Nephron (organoid): Measurements from ENCODE around the gene TMPRSS13.

Experiments used
- H3K27ac Mint-ChIP-seq, 3 experiments: 2 replicates each; pipeline ENCODE4 v1.8.0; 2020; ENCODE audit warnings: mixed read lengths in 3 of 3, mild to moderate bottlenecking in 2 of 3, moderate library complexity in 1 of 3
- H3K27me3 Mint-ChIP-seq: 2 replicates; pipeline ENCODE4 v1.8.0; 2021; ENCODE audit warnings: low read depth, mild to moderate bottlenecking, moderate library complexity, mixed read lengths
- H3K36me3 Mint-ChIP-seq: 2 replicates; pipeline ENCODE4 v1.8.0; 2020; ENCODE audit warnings: low read depth, mixed read lengths
- H3K4me1 Mint-ChIP-seq: 2 replicates; pipeline ENCODE4 v1.8.0; 2020; ENCODE audit warnings: mixed read lengths
- H3K4me3 Mint-ChIP-seq, 3 experiments: 2 replicates each; pipeline ENCODE4 v1.8.0; 2020; ENCODE audit warnings: mild to moderate bottlenecking in 3 of 3, mixed read lengths in 3 of 3, moderate library complexity in 2 of 3
- H3K9me3 Mint-ChIP-seq: 2 replicates; pipeline ENCODE4 v1.8.0; 2020; ENCODE audit warnings: mixed read lengths
- TF ChIP-seq, protein P1 (sequence below), 3 experiments: fragments of 200-600 bp; sonication (generic); IDR thresholded peaks; one replicate each; pipeline ENCODE4 v1.5.0; 2021; ENCODE audit warnings: antibody characterized with exemption in 3 of 3; ENCODE audit not compliant: unreplicated experiment in 3 of 3

TMPRSS13 gene

DNA sequence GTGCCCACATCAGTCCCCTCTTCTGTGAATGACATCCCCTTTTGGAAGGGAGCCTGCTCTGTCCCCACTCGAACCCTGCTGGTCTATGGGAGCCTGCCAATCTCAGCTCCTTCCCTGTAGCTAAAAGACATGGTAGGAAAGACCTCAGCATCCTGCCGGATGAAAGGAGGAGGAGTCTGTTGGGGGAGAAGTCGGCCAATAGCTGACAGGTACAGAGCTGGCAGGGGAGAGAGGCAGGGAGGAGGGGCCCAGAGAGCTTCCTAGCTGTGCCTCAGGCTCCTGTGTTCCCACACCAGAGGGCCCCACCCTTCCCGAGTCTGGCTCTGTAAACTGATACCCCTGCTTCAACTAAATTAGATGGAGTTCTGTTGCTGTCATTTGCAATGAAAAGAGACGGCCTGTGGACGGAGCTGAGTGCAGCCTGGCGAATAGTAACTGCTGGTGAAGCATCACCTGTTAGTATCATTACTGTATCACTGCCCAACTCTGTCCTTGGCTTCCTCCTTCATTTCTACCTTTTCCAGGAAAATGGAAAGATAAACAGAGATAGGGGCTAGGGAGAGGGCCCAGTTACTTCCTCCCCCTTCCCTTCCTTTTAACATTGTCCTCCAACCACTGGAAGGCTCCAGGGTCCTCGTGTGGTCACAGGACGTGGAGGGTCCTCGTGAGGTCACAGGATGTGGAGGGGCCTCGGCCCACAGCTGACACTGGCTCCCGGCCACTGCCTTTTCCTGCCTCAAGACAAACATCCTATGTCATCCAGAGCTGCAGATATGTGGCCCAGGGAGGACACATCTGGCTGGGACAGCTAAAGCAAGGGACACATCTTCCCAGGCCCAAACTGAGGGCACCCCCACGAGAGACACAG, 67.8 kb downstream of the TMPRSS13 start:
- H3K4me1 Mint-ChIP-seq = peaks cover 83% of the 10 kb centered on the region
- peak overlapping the region; percentile 21 to 51 (median 26) for H3K4me3 Mint-ChIP-seq
- H3K9me3 Mint-ChIP-seq = no peaks in the 10 kb centered on the region
- TF ChIP-seq, protein P1, sequence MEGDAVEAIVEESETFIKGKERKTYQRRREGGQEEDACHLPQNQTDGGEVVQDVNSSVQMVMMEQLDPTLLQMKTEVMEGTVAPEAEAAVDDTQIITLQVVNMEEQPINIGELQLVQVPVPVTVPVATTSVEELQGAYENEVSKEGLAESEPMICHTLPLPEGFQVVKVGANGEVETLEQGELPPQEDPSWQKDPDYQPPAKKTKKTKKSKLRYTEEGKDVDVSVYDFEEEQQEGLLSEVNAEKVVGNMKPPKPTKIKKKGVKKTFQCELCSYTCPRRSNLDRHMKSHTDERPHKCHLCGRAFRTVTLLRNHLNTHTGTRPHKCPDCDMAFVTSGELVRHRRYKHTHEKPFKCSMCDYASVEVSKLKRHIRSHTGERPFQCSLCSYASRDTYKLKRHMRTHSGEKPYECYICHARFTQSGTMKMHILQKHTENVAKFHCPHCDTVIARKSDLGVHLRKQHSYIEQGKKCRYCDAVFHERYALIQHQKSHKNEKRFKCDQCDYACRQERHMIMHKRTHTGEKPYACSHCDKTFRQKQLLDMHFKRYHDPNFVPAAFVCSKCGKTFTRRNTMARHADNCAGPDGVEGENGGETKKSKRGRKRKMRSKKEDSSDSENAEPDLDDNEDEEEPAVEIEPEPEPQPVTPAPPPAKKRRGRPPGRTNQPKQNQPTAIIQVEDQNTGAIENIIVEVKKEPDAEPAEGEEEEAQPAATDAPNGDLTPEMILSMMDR (IDR thresholded peaks at IDR 0.05; ENCODE audit: unreplicated experiment in 3 of 3) = no peak
- H3K27ac Mint-ChIP-seq = peak overlapping the region; percentile 82 to 95 (median 90)
- H3K27me3 Mint-ChIP-seq = peaks cover 3% of the 10 kb centered on the region
- peaks cover 7% of the 10 kb centered on the region for H3K36me3 Mint-ChIP-seq

DNA sequence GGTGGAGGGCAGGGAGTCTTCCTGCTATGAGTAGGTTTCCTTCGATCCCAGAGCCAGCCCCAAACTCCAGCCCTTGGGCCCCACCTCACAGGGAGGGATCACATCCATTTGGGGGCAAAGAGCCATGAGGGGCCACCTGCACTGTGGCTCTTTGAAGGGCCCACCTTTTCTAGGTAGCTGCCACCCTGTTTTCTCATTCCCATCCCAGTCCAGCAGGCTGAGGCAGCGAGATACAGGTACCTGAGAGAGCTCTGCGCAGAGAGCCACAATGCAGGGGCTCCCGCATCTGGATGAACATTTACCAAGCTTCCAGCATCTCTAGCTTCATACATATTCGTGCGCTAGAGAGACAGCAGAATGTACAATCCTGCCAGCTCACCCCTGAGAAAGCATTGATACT, 69.1 kb downstream of the TMPRSS13 start:
- H3K27ac Mint-ChIP-seq = peak overlapping the region; percentile 67 to 95 (median 90)
- peaks cover 3% of the 10 kb centered on the region for H3K27me3 Mint-ChIP-seq
- peaks cover 3% of the 10 kb centered on the region for H3K9me3 Mint-ChIP-seq
- peaks cover 83% of the 10 kb centered on the region for H3K4me1 Mint-ChIP-seq
- H3K36me3 Mint-ChIP-seq = peaks cover 5% of the 10 kb centered on the region
- no peak overlapping the region for H3K4me3 Mint-ChIP-seq
- TF ChIP-seq, protein P1 (IDR thresholded peaks at IDR 0.05; ENCODE audit: unreplicated experiment in 3 of 3) = no peak

DNA sequence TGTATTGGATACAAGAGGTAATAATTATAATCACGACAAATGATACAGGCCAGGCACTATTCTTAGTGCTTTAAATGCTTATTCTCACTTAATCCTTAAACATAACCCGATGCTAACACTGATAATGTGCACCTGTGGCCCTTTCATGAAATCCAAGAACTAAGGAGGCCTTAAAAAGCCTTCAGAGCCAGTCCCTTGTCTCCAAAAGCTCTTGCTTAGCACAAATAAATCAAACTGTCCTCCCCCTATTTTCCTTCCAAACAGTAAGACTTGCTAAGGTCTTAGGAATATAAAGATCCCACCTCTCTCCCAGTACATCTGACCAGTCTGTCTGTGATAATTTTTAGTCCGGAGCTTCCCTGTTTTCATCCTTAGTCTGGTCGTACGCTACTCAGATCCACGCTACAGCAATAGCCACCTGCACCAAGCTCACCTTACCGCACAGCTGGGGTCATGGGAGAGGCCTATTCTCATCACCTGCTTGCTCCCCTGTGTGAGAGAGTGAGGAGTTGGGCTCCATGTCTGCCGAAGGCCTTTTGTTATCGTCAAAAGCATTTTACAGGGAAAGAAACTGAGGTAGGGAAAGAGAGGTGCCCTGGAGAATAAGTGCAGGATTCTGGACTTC, 69.6 kb downstream of the TMPRSS13 start:
- Mint-ChIP-seq H3K36me3 (peaks cover 6% of the 10 kb centered on the region), H3K4me1 (peaks cover 83% of the 10 kb centered on the region), H3K27me3 (peaks cover 3% of the 10 kb centered on the region), H3K9me3 (peaks cover 3% of the 10 kb centered on the region), H3K27ac (peak overlapping the region; percentile 65 to 90 (median 67)), H3K4me3 (peak overlapping the region in 1 of 3 experiments; percentile 24)
- TF ChIP-seq, protein P1 (IDR thresholded peaks at IDR 0.05; ENCODE audit: unreplicated experiment in 3 of 3) = no peak

DNA sequence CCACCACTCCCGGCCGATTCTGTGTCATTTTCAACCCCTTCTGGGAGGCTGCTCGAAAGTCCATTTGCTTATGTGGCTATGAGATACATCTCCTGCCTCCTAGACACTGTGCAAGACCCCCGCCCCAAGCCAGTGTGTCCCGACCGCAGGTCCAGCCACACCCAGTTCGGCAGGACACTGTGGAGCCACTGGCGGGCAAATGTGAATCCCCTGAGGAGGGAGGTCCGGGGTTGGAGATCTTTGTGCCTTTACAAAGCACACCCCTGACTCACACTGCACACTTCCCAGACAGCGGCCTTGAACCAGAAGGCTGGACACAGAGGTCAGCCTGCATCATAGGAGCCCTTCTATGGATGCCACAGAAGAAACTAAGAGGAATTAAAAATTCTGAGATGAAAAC, 70.1 kb downstream of the TMPRSS13 start:
- H3K4me3 Mint-ChIP-seq = no peak overlapping the region
- H3K27ac Mint-ChIP-seq = peak overlapping the region in 2 of 3 experiments; percentile 65 to 90
- H3K36me3 Mint-ChIP-seq = peaks cover 11% of the 10 kb centered on the region
- TF ChIP-seq, protein P1 (IDR thresholded peaks at IDR 0.05; ENCODE audit: unreplicated experiment in 3 of 3) = no peak
- peaks cover 80% of the 10 kb centered on the region for H3K4me1 Mint-ChIP-seq
- peaks cover 3% of the 10 kb centered on the region for H3K27me3 Mint-ChIP-seq
- H3K9me3 Mint-ChIP-seq = peaks cover 3% of the 10 kb centered on the region

DNA sequence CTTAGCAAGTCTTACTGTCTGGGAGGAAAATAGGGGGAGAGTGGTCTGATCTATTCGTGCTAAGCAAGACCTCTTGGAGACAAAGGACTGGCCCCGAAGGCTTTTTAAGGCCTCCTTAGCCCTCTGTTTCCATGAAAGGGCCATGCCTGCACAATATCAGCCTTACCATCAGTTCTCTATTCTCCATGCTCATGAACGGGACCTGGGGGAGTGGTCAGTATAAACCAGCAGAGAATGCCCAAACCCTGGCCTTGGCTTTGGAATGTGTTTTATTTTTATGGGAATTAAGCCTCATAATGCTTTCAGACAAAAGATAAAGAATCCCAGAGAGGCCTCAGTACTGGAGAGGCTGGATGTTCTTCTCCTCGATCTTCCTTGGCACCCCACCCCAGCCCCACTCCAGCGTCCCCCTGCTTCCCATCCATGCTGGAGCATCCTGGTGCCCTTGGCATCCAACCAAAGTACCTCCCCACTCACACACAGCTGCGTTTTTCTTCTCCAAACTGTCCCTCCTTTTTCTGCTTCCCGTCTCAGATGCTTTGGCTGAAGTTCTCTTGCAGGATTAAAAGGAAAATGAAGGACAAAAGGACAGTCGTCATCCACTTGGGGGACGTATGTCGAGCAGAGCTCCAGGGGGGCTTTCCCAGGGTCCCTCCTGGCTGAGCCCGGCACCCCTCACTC, 71.3 kb downstream of the TMPRSS13 start:
- H3K9me3 Mint-ChIP-seq = peaks cover 12% of the 10 kb centered on the region
- peaks cover 20% of the 10 kb centered on the region for H3K36me3 Mint-ChIP-seq
- peak overlapping the region; percentile 12 to 90 (median 63) for H3K27ac Mint-ChIP-seq
- H3K4me1 Mint-ChIP-seq = peaks cover 70% of the 10 kb centered on the region
- peaks cover 3% of the 10 kb centered on the region for H3K27me3 Mint-ChIP-seq
- TF ChIP-seq, protein P1 (IDR thresholded peaks at IDR 0.05; ENCODE audit: unreplicated experiment in 3 of 3) = no peak
- H3K4me3 Mint-ChIP-seq = no peak overlapping the region
